ENCODE results near the gene B4GAT1. TPM values are rescaled to one million over a fixed set of nuclear protein-coding genes. Genes with fewer than 3 reads are reported as not detected.

The B4GAT1 gene
- total and polyA plus RNA-seq, 2 donors (not counting 3 experiments of a cell fraction or from before 2014, with no cell fraction given) = 21.2 to 21.6 TPM

DNA sequence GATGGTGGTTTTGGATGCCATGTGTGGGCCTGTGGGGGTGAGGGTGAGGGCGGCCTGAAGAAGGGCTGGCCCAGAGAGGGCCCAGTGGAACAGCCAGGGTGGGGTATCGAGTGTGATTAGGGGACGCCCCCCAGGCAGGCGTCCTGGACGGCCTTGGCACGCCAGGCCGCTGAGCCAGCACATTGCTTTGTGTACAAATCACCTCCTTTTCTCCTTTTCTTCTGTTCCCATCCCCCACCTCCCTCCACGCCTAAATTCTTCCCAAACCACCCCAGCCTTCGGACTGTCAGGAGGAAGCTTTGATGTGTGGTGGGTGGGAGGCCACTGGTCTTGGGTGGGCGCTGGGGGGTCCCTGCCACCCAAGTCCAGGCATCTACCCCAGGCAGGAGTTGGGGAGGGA is 22.8 kb downstream of the B4GAT1 start:
- POLR2A ChIA-PET = interaction anchor here (1.7 kb wide), 1 partner anchor 12 kb away, joined by 4 read pairs; no protein-coding TSS in a partner anchor

More for the DNA sequence above, 22.8 kb downstream of the B4GAT1 start:
- H3K27me3 ChIP-seq (ENCODE audit: control insufficient read depth in 2 of 2, insufficient read depth in 2 of 2, low read length in 2 of 2) = no peaks in the 10 kb centered on the region
- no peak overlapping the region for H3K4me2 ChIP-seq (ENCODE audit: insufficient read depth, low read length)
- DNase-seq (ENCODE audit: low read depth, low spot score) = no peak
- H3K27ac ChIP-seq (ENCODE audit: insufficient read depth, low read depth, low read length) = no peak overlapping the region
- no peak for FAIRE-seq
- H3K9ac ChIP-seq (replicated peaks; ENCODE audit: extremely low read depth, insufficient read depth, low read length) = no peak overlapping the region
- no peak for TF ChIP-seq POLR2A (IDR thresholded peaks at IDR 0.05; ENCODE audit: low read depth, low read length)
- TF ChIP-seq GATA2 (IDR thresholded peaks at IDR 0.05; ENCODE audit: insufficient read depth, insufficient read length, low read depth, low read length) = no peak
- TF ChIP-seq MYC (IDR thresholded peaks at IDR 0.05; ENCODE audit: low read depth, low read length) = no peak
- TF ChIP-seq, protein P1, sequence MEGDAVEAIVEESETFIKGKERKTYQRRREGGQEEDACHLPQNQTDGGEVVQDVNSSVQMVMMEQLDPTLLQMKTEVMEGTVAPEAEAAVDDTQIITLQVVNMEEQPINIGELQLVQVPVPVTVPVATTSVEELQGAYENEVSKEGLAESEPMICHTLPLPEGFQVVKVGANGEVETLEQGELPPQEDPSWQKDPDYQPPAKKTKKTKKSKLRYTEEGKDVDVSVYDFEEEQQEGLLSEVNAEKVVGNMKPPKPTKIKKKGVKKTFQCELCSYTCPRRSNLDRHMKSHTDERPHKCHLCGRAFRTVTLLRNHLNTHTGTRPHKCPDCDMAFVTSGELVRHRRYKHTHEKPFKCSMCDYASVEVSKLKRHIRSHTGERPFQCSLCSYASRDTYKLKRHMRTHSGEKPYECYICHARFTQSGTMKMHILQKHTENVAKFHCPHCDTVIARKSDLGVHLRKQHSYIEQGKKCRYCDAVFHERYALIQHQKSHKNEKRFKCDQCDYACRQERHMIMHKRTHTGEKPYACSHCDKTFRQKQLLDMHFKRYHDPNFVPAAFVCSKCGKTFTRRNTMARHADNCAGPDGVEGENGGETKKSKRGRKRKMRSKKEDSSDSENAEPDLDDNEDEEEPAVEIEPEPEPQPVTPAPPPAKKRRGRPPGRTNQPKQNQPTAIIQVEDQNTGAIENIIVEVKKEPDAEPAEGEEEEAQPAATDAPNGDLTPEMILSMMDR (IDR thresholded peaks at IDR 0.05; ENCODE audit: extremely low read depth in 1 of 2, insufficient read depth in 1 of 2, low read depth in 1 of 2, low read length in 2 of 2) = no peak
- no peak for TF ChIP-seq EZH2 (IDR thresholded peaks at IDR 0.05; ENCODE audit: borderline replicate concordance, low read depth, low read length, severe bottlenecking)
- no peak for TF ChIP-seq MAX (IDR thresholded peaks at IDR 0.05; ENCODE audit: insufficient read depth, insufficient read length)
- no peak for TF ChIP-seq JUN (IDR thresholded peaks at IDR 0.05; ENCODE audit: borderline replicate concordance, insufficient read depth, insufficient read length, low read depth)
- no peak for TF ChIP-seq FOS (IDR thresholded peaks at IDR 0.05; ENCODE audit: borderline replicate concordance, insufficient read depth, low read length)
- TF ChIP-seq POLR2AphosphoS5 (IDR thresholded peaks at IDR 0.05; ENCODE audit: insufficient read depth, low read depth, low read length) = no peak
- BruUV-seq (replicated peaks) = no TSS peak
- no peaks in the 10 kb centered on the region for H3K9me1 ChIP-seq (replicated peaks; ENCODE audit: control insufficient read depth, extremely low read depth, insufficient read depth, low read length)
- no peaks in the 10 kb centered on the region for H4K20me1 ChIP-seq (replicated peaks; ENCODE audit: control insufficient read depth, extremely low read depth, insufficient read depth, low read length)
- intact Hi-C loops (cut with micrococcal nuclease) (no loop called here), dilution Hi-C loops (cut with MboI; ENCODE audit: extremely low pct_ligation_motif_present, low sequenced_read_pairs) (no loop called here)
- H3K4me3 ChIP-seq (replicated peaks in 1 of 3; ENCODE audit: insufficient read depth in 1 of 3, low read depth in 1 of 3, low read length in 3 of 3) = no peak overlapping the region
- peaks cover 7% of the 10 kb centered on the region for H3K4me1 ChIP-seq (ENCODE audit: control insufficient read depth, extremely low read depth, insufficient read depth, low read length)
- H3K36me3 ChIP-seq (ENCODE audit: control insufficient read depth in 2 of 2, extremely low read depth in 1 of 2, insufficient read depth in 2 of 2, low read length in 2 of 2) = no peaks in the 10 kb centered on the region
- CTCF ChIA-PET = interaction anchor here (4.0 kb wide), 1 partner anchor 12 kb away, joined by 56 read pairs; no protein-coding TSS in a partner anchor
- no peaks in the 10 kb centered on the region for H3K79me2 ChIP-seq (ENCODE audit: control insufficient read depth, insufficient read depth, low read length)
- no peak overlapping the region for H2AFZ ChIP-seq (ENCODE audit: low read depth, low read length)
- H3K9me3 ChIP-seq (replicated peaks; ENCODE audit: control insufficient read depth, insufficient read depth, low read length) = no peaks in the 10 kb centered on the region
